ENCODE results near the gene KCNK10.

The KCNK10 gene

GRCh38 chr14:88321692-88322503, 1.2 kb downstream of the KCNK10 start:
- Histone ChIP-seq H3K36me3 (ENCODE audit: control insufficient read depth in 2 of 2, insufficient read depth in 1 of 2, low read length in 2 of 2) (no peaks in the 10 kb centered on the region), H3K4me3 (ENCODE audit: low read depth, low read length) (no peak overlapping the region), H3K4me1 (ENCODE audit: control insufficient read depth, insufficient read depth, low read length) (no peaks in the 10 kb centered on the region), H3K27ac (ENCODE audit: extremely low read depth, low read depth, low read length) (no peak overlapping the region), H3K9me3 (ENCODE audit: control insufficient read depth, insufficient read depth, low read depth, low read length) (no peaks in the 10 kb centered on the region)
- no peak for TF ChIP-seq MZF1 (tag by site-specific recombination; IDR thresholded peaks at IDR 0.05; ENCODE audit: borderline replicate concordance)
- TF ChIP-seq ZNF391 (tag by site-specific recombination; IDR thresholded peaks at IDR 0.05; ENCODE audit: borderline replicate concordance, low read depth) = no peak
- TF ChIP-seq ZNF433 (tag by site-specific recombination; IDR thresholded peaks at IDR 0.05; ENCODE audit: low read depth) = no peak
- no peak for TF ChIP-seq ZNF155 (tag by site-specific recombination; IDR thresholded peaks at IDR 0.05)
- peak; percentile 56 for TF ChIP-seq KLF1 (tag by site-specific recombination; IDR thresholded peaks at IDR 0.05)
- no peak for TF ChIP-seq ZEB2 (tag by site-specific recombination; IDR thresholded peaks at IDR 0.05)
- TF ChIP-seq ZBTB20 (tag by site-specific recombination; IDR thresholded peaks at IDR 0.05) = no peak
- TF ChIP-seq KLF10 (tag by site-specific recombination; IDR thresholded peaks at IDR 0.05) = no peak
- no peak for TF ChIP-seq SCRT1 (tag by site-specific recombination; IDR thresholded peaks at IDR 0.05; ENCODE audit: borderline replicate concordance)
- TF ChIP-seq ZNF133 (tag by site-specific recombination; IDR thresholded peaks at IDR 0.05) = peak; percentile 84
- TF ChIP-seq ZNF112 (tag by site-specific recombination; IDR thresholded peaks at IDR 0.05) = no peak
- TF ChIP-seq SP3 (tag by site-specific recombination; IDR thresholded peaks at IDR 0.05) = no peak
- TF ChIP-seq SP2 (tag by site-specific recombination; IDR thresholded peaks at IDR 0.05) = peak; percentile 21; the same call in 1 of the 2 replicates
- TF ChIP-seq ZNF362 (tag by site-specific recombination; IDR thresholded peaks at IDR 0.05) = no peak
- TF ChIP-seq ZNF146 (tag by site-specific recombination; IDR thresholded peaks at IDR 0.05) = no peak
- ChIA-PET POLR2A (no interaction called here), CTCF (no interaction called here)

GRCh38 chr14:88318406-88318805, 4.7 kb downstream of the KCNK10 start:
- TF ChIP-seq ZNF623 (tag by site-specific recombination; IDR thresholded peaks at IDR 0.05) = no peak
- TF ChIP-seq ZNF626 (tag by site-specific recombination; IDR thresholded peaks at IDR 0.05) = no peak
- TF ChIP-seq KLF8 (tag by site-specific recombination; IDR thresholded peaks at IDR 0.05) = no peak
- TF ChIP-seq ZNF777 (tag by site-specific recombination; IDR thresholded peaks at IDR 0.05; ENCODE audit: borderline replicate concordance) = no peak
- TF ChIP-seq PBX3 (CRISPR knock-in tag; IDR thresholded peaks at IDR 0.05) = no peak
- TF ChIP-seq ZNF670 (tag by site-specific recombination; IDR thresholded peaks at IDR 0.05; ENCODE audit: low read depth) = no peak
- no peak for TF ChIP-seq ZBTB21 (tag by site-specific recombination; IDR thresholded peaks at IDR 0.05)
- no peak for TF ChIP-seq ZBTB6 (tag by site-specific recombination; IDR thresholded peaks at IDR 0.05)
- no peak for TF ChIP-seq ZBTB44 (tag by site-specific recombination; IDR thresholded peaks at IDR 0.05)
- no peak for TF ChIP-seq PRDM1 (tag by site-specific recombination; IDR thresholded peaks at IDR 0.05)
- TF ChIP-seq ZEB2 (tag by site-specific recombination; IDR thresholded peaks at IDR 0.05) = no peak
- no peak for TF ChIP-seq ZNF37A (tag by site-specific recombination; IDR thresholded peaks at IDR 0.05)
- no peak for TF ChIP-seq ZNF677 (tag by site-specific recombination; IDR thresholded peaks at IDR 0.05)
- CTCF ChIA-PET = no interaction called here
- Histone ChIP-seq H3K27ac (ENCODE audit: extremely low read depth, low read depth, low read length) (no peak overlapping the region), H3K36me3 (ENCODE audit: control insufficient read depth in 2 of 2, insufficient read depth in 1 of 2, low read length in 2 of 2) (no peaks in the 10 kb centered on the region), H3K4me3 (ENCODE audit: low read depth, low read length) (no peak overlapping the region), H3K9me3 (ENCODE audit: control insufficient read depth, insufficient read depth, low read depth, low read length) (no peaks in the 10 kb centered on the region), H3K4me1 (ENCODE audit: control insufficient read depth, insufficient read depth, low read length) (no peaks in the 10 kb centered on the region)
- POLR2A ChIA-PET = no interaction called here

Data from HEK293 (cell line).